ENCODE measurements around the gene ZBTB16. TPM values are rescaled to one million over a fixed set of nuclear protein-coding genes. Genes with fewer than 3 reads are reported as not detected.

Gene ZBTB16
- total and polyA plus RNA-seq, 2 of the 4 experiments (the other 2 are of a cell fraction) = not detected

DNA sequence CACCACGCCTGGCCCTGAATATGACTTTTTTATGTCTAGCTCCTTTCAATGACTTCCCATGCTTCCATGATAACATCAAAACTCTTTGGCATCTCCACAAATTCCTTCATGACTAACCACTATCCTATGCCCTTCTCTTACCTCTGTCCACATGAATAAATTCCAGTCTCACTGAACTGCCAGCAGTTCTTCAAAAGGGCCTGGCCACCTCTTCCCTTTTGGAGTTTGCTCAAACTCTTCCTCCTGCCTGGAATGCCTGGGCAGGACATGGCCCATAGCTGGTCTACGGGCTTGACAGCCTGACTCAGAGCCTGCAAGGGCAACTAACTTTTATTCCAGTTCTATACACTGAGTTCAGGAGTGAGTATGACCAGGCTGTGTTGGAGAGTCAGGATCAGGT, 41.8 kb upstream of the ZBTB16 start:
- ATAC-seq (ENCODE audit: low read depth) = no peak
- Histone ChIP-seq H3K9me1 (ENCODE audit: insufficient read depth, low read length) (no peaks in the 10 kb centered on the region), H4K8ac (ENCODE audit: low read depth in 2 of 2, low read length in 2 of 2) (no peak overlapping the region), H3K23ac (ENCODE audit: low read depth, low read length) (no peak overlapping the region), H3K79me1 (ENCODE audit: low read depth in 1 of 2, low read length in 2 of 2) (no peaks in the 10 kb centered on the region), H2BK20ac (ENCODE audit: low read depth, low read length) (no peak overlapping the region), H3K9ac (ENCODE audit: low read depth, low read length) (no peak overlapping the region), H3K14ac (replicated peaks; ENCODE audit: low read depth, low read length) (no peak overlapping the region), H3K4me2 (ENCODE audit: low read depth, low read length) (no peak overlapping the region), H3K4me1 (ENCODE audit: control insufficient read depth, insufficient read depth, low read length) (no peaks in the 10 kb centered on the region), H3K4ac (ENCODE audit: low read depth, low read length) (no peak overlapping the region), H3K27me3 (ENCODE audit: control insufficient read depth, insufficient read depth, low read length) (no peaks in the 10 kb centered on the region), H3K27ac (ENCODE audit: insufficient read depth, low read length) (no peak overlapping the region), H4K91ac (ENCODE audit: insufficient read depth, low read depth, low read length) (no peak overlapping the region), H3K9me3 (ENCODE audit: control insufficient read depth, insufficient read depth, low read length) (no peaks in the 10 kb centered on the region), H4K20me1 (ENCODE audit: insufficient read depth, low read length) (no peaks in the 10 kb centered on the region), H2AFZ (replicated peaks; ENCODE audit: low read length, poor library complexity) (no peak overlapping the region), H3K56ac (ENCODE audit: extremely low read depth, insufficient read depth, low read length) (no peak overlapping the region), H3K4me3 (ENCODE audit: insufficient read depth, low read depth, low read length) (no peak overlapping the region), H2BK120ac (ENCODE audit: low read depth, low read length) (no peak overlapping the region), H2AK5ac (ENCODE audit: low read depth, low read length) (no peak overlapping the region), H2AK9ac (replicated peaks; ENCODE audit: low read depth, low read length, poor library complexity) (no peak overlapping the region), H3K36me3 (ENCODE audit: control insufficient read depth, insufficient read depth, low read length) (no peaks in the 10 kb centered on the region), H4K5ac (ENCODE audit: low read depth, low read length) (no peak overlapping the region), H3K18ac (ENCODE audit: low read depth, low read length) (no peak overlapping the region), H2BK5ac (ENCODE audit: low read depth, low read length, poor library complexity, severe bottlenecking) (no peak overlapping the region), H2BK15ac (ENCODE audit: low read depth, low read length) (no peak overlapping the region)
- intact Hi-C loops (cut with micrococcal nuclease) (no loop called here), dilution Hi-C loops (cut with HindIII; ENCODE audit: low sequenced_read_pairs, unreplicated experiment) (no loop called here), in situ Hi-C loops (cut with MboI; ENCODE audit: low sequenced_read_pairs) (loop anchor here (25.0 kb wide), 1 partner anchor 570 kb away; the partner anchor contains the start of gene NXPE4)
- POLR2A ChIA-PET (ENCODE audit: unreplicated experiment) = no interaction called here
- no peak for TF ChIP-seq ELK1 (IDR thresholded peaks at IDR 0.05; ENCODE audit: borderline replicate concordance, low read depth, low read length)
- no peak for TF ChIP-seq MAFK (IDR thresholded peaks at IDR 0.05; ENCODE audit: low read depth, low read length)
- TF ChIP-seq, protein P1, sequence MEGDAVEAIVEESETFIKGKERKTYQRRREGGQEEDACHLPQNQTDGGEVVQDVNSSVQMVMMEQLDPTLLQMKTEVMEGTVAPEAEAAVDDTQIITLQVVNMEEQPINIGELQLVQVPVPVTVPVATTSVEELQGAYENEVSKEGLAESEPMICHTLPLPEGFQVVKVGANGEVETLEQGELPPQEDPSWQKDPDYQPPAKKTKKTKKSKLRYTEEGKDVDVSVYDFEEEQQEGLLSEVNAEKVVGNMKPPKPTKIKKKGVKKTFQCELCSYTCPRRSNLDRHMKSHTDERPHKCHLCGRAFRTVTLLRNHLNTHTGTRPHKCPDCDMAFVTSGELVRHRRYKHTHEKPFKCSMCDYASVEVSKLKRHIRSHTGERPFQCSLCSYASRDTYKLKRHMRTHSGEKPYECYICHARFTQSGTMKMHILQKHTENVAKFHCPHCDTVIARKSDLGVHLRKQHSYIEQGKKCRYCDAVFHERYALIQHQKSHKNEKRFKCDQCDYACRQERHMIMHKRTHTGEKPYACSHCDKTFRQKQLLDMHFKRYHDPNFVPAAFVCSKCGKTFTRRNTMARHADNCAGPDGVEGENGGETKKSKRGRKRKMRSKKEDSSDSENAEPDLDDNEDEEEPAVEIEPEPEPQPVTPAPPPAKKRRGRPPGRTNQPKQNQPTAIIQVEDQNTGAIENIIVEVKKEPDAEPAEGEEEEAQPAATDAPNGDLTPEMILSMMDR (conservative IDR thresholded peaks at IDR 0.05; ENCODE audit: low read depth, low read length) = no peak
- no peak for TF ChIP-seq RAD21 (IDR thresholded peaks at IDR 0.05; ENCODE audit: low read length)
- TF ChIP-seq RFX5 (IDR thresholded peaks at IDR 0.05; ENCODE audit: low read depth, low read length) = no peak
- TF ChIP-seq POLR2A (IDR thresholded peaks at IDR 0.05; ENCODE audit: low read depth, low read length) = no peak
- TF ChIP-seq SMC3 (IDR thresholded peaks at IDR 0.05; ENCODE audit: low read depth, low read length) = no peak
- TF ChIP-seq FOS (IDR thresholded peaks at IDR 0.05; ENCODE audit: low read depth, low read length) = no peak
- TF ChIP-seq CHD1 (IDR thresholded peaks at IDR 0.05; ENCODE audit: low read depth, low read length) = no peak
- no peak for TF ChIP-seq RCOR1 (IDR thresholded peaks at IDR 0.05; ENCODE audit: insufficient replicate concordance, low read length)
- TF ChIP-seq MXI1 (IDR thresholded peaks at IDR 0.05; ENCODE audit: borderline replicate concordance, low read depth, low read length) = no peak
- TF ChIP-seq, protein P2, sequence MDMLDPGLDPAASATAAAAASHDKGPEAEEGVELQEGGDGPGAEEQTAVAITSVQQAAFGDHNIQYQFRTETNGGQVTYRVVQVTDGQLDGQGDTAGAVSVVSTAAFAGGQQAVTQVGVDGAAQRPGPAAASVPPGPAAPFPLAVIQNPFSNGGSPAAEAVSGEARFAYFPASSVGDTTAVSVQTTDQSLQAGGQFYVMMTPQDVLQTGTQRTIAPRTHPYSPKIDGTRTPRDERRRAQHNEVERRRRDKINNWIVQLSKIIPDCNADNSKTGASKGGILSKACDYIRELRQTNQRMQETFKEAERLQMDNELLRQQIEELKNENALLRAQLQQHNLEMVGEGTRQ (IDR thresholded peaks at IDR 0.05; ENCODE audit: low read depth, low read length) = no peak
- no peak for TF ChIP-seq NFE2L2 (IDR thresholded peaks at IDR 0.05; ENCODE audit: low read depth, low read length)
- no peak for TF ChIP-seq MAZ (IDR thresholded peaks at IDR 0.05; ENCODE audit: borderline replicate concordance, low read depth, low read length)
- TF ChIP-seq BHLHE40 (IDR thresholded peaks at IDR 0.05; ENCODE audit: low read depth, low read length) = no peak
- TF ChIP-seq CEBPB (IDR thresholded peaks at IDR 0.05; ENCODE audit: low read depth, low read length) = no peak
- no CpG with 5 or more reads among the region's 2 CpGs for WGBS, 2 experiments (ENCODE audit: extremely low coverage in 2 of 2, insufficient read length in 1 of 2)
- CTCF ChIA-PET = no interaction called here
- no peak for DNase-seq
- no TSS peak for BruUV-seq (replicated peaks)

Data from IMR-90 (cell line).